SK-MEL-5 (cell line): ENCODE results near the gene RAB6A. TPM values are rescaled to one million over a fixed set of nuclear protein-coding genes. Genes with fewer than 3 reads are reported as not detected.
"Not testable (repeated sequence)": the region's sequence is repeated elsewhere in the genome, so short reads cannot be mapped to it uniquely, and the experiment has no call there.

Experiments
- DNase-seq: peaks from one replicate; pipeline ENCODE4 v3.0.0-alpha.2; 2016; ENCODE audit warnings: low read depth, low spot score
- in situ Hi-C: cut with HindIII; loops from 2 replicates; pipeline ENCODE4 v1.10.0; 2016; ENCODE audit warnings: low sequenced_read_pairs, high pct_unique_total_duplicates, low pct_unique_long_range_greater_than_20kb
- total RNA-seq: library from RNA; depleted of rRNA; stranded (reverse); fragments of >200 nt; shearing (Covaris generic); gene quantifications from 2 replicates; pipeline ENCODE4 v1.2.3, GENCODE V29; 2014

Gene RAB6A
- total RNA-seq, 1 experiment from 2014 or later = 78.3 TPM

DNA sequence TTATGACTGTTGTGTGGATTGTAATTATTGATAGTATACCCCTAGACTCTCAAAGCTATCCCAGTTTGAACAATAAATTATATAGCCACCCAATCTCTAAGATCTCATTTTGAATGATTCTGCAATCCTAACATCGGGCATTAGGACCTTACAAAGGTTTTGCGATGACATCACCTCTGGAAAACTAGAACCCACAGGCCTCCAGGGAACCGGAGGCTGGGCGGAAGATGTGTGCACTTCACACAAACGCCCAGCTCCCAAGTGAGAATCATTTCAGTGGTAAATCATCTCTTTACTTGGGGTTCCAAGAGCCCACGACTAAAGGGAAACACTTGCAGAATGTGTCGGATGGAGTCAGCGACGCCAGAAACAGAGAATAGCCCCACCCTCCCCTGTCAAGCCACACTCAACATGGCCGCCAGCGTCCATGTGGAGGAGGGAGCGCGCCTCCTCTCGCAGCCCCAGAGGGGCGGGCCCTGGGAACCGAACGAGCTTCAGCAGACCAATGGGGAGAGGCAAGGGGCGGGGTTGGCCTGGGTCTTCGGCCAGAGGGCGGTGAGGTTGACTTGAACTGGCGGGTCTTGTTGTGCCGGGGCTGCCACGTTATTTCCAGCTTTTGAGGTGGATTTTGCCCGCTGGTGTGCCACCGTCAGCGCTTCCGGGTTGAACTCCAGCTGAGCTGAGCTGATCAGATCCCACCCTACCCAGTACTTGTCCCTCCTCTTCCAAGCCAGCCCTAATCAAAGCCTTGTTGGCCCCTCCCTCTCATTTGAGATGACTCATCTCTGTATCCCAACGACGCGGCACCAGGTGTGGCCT, 18.4 kb upstream of the RAB6A start:
- in situ Hi-C loops = no loop called here
- DNase-seq = peak; percentile 100

- DNase-seq, in situ Hi-C loops: not testable (repeated sequence)
Measured at GRCh38 chr11:73770811-73771210, 9.9 kb upstream of the RAB6A start.

GRCh38 chr11:73766763-73767162, 5.9 kb upstream of the RAB6A start:
- DNase-seq = no peak
- in situ Hi-C loops = no loop called here

- in situ Hi-C loops = no loop called here
- no peak for DNase-seq
Measured at GRCh38 chr11:73762732-73763131, 1.9 kb upstream of the RAB6A start.

DNA sequence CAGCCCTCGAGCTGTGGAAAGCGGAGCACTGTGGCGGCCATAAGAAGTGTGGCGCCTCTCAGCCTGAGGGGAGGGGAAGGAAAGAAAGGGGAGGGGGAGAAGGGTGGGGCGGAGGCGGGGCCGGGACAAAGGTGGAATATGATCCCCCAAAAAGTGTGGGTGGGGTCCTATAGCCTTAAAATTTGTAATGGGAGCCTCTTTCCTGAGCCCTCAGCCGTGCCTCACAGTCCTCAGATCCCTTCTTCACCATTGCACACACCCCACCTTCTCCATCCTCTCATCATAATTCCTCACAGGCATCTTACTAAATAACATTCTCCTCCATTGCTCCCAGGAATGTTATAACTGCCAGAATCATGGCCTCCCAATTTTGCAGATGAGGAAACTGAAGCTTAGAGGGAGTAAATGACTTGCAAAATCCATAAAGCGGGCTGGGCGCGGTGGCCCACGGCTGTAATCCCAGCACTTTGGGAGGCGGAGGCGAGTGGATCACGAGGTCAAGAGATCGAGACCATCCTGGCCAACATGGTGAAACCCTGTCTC, 600 bp upstream of the RAB6A start:
- no peak for DNase-seq
- in situ Hi-C loops = no loop called here

GRCh38 chr11:73760135-73760678, 667 bp downstream of the RAB6A start:
- in situ Hi-C loops = no loop called here
- DNase-seq = peak; percentile 33

- in situ Hi-C loops = no loop called here
Measured at GRCh38 chr11:73759610-73760134, 1.2 kb downstream of the RAB6A start.

GRCh38 chr11:73758451-73758850, 2.4 kb downstream of the RAB6A start:
- in situ Hi-C loops = no loop called here
- no peak for DNase-seq

More at GRCh38 chr11:73759610-73760134, 1.2 kb downstream of the RAB6A start:
- DNase-seq = peak; percentile 32

DNA sequence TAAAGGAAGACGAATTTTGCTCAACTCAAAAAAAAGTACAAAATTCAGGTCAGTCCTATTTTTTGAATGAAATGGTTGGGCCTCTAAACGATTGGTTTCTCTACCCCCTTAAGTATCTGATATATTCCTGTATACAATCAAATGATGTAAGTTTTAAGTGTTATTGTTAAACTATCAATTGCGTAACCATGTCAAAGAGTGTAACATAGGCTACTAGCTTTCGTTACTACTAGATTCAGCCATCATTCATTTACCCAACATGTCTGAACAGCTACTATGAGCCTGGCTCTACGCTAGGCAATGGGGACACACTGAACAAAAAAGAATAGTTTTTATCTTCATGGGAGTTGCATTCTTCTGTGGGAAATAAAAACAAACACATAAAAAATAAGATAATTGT, 3.3 kb downstream of the RAB6A start:
- DNase-seq = no peak
- in situ Hi-C loops = no loop called here

- DNase-seq = no peak
- in situ Hi-C loops = no loop called here
Measured at GRCh38 chr11:73755670-73756069, 5.2 kb downstream of the RAB6A start.

- DNase-seq = no peak
- in situ Hi-C loops = no loop called here
Measured at GRCh38 chr11:73753938-73754337, 6.9 kb downstream of the RAB6A start.

GRCh38 chr11:73752903-73753302, 8.0 kb downstream of the RAB6A start:
- DNase-seq = no peak
- in situ Hi-C loops = no loop called here

- DNase-seq = no peak
- in situ Hi-C loops = no loop called here
Measured at GRCh38 chr11:73752216-73752867, 8.5 kb downstream of the RAB6A start.

GRCh38 chr11:73750862-73751261, 10.0 kb downstream of the RAB6A start:
- DNase-seq, in situ Hi-C loops: not testable (repeated sequence)

- in situ Hi-C loops = no loop called here
- DNase-seq = no peak
Measured at GRCh38 chr11:73750228-73750627, 10.6 kb downstream of the RAB6A start.

GRCh38 chr11:73749118-73749517, 11.8 kb downstream of the RAB6A start:
- in situ Hi-C loops = no loop called here

GRCh38 chr11:73748300-73748699, 12.6 kb downstream of the RAB6A start:
- in situ Hi-C loops = no loop called here
- no peak for DNase-seq

More at GRCh38 chr11:73749118-73749517, 11.8 kb downstream of the RAB6A start:
- no peak for DNase-seq

DNA sequence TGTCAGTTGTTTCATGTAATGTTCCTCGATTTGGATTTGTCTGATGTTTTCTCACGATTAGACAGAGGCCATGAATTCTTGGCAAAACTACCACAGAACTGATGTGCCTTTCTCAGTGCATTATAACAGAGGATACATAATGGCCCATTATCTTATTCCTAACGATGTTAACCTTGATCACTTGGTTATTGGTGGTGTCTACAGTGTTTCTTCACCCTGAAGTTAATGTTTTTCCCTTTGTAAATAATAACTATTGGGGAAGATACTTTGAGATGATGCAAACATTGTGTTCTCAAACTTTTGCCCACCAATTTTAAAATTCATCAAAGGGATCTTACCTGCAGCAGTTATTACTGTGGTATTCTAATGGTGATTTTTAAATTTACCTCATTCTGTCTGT, 13.1 kb downstream of the RAB6A start:
- no peak for DNase-seq
- in situ Hi-C loops = no loop called here
